ENCODE measurements around the gene SLC26A1.

Gene SLC26A1

GRCh38 chr4:1010395-1011021, 17.3 kb upstream of the SLC26A1 start:
- H3K79me1 ChIP-seq (ENCODE audit: low read depth, low read length), result peaks cover 11% of the 10 kb centered on the region
- H3K9me3 ChIP-seq (replicated peaks in 1 of 2; ENCODE audit: control insufficient read depth in 2 of 2, insufficient read depth in 1 of 2, low read depth in 1 of 2, low read length in 2 of 2), result peaks cover 0 to 2% of the 10 kb centered on the region in 2 donors
- peaks cover 7 to 16% of the 10 kb centered on the region in 2 donors for H3K36me3 ChIP-seq (replicated peaks in 1 of 2; ENCODE audit: control insufficient read depth in 2 of 2, insufficient read depth in 2 of 2, low read length in 2 of 2)
- H4K8ac ChIP-seq (ENCODE audit: low read depth, low read length), result peak overlapping the region; percentile 76
- H2BK5ac ChIP-seq (ENCODE audit: low read length), result peak overlapping the region; percentile 43
- H3K14ac ChIP-seq (ENCODE audit: low read length), result no peak overlapping the region
- peak overlapping the region; percentile 77 for H3K9ac ChIP-seq (ENCODE audit: low read depth, low read length, poor library complexity)
- H3K4me1 ChIP-seq (ENCODE audit: control insufficient read depth in 2 of 2, insufficient read depth in 1 of 2, low read depth in 1 of 2, low read length in 2 of 2), result peaks cover 33 to 35% of the 10 kb centered on the region in 2 donors
- no CpG with 5 or more reads among the region's 36 CpGs for WGBS, 2 donors (ENCODE audit: extremely low coverage in 2 of 2, insufficient read length in 2 of 2, insufficient replicate concordance in 1 of 2)
- H3K4me2 ChIP-seq (ENCODE audit: insufficient read depth, low read length, poor library complexity, severe bottlenecking), result peak overlapping the region; percentile 92
- H3K4ac ChIP-seq (ENCODE audit: low read length), result no peak overlapping the region
- H3K27me3 ChIP-seq (ENCODE audit: control insufficient read depth in 3 of 3, insufficient read depth in 3 of 3, low read depth in 1 of 3, low read length in 3 of 3), result peaks cover 13 to 46% (median 40%) of the 10 kb centered on the region in 3 experiments
- no peak overlapping the region for H2BK120ac ChIP-seq (ENCODE audit: low read depth, low read length)
- peak overlapping the region; percentile 6 for H2BK15ac ChIP-seq (ENCODE audit: low read length)
- peak overlapping the region; percentile 45 to 78 for H3K4me3 ChIP-seq (ENCODE audit: low read length in 2 of 2)
- peak overlapping the region; percentile 22 for H3K18ac ChIP-seq (ENCODE audit: low read length)
- no peak overlapping the region for H4K91ac ChIP-seq (ENCODE audit: low read depth, low read length, poor library complexity)
- peak overlapping the region; percentile 93 for H2AFZ ChIP-seq (ENCODE audit: low read length)
- H2AK5ac ChIP-seq (ENCODE audit: low read depth, low read length), result peak overlapping the region; percentile 59
- H2BK12ac ChIP-seq (ENCODE audit: low read length), result peak overlapping the region; percentile 1
- DNase-seq (ENCODE audit: low spot score), result no peak
- no peak overlapping the region for H3K23ac ChIP-seq (ENCODE audit: low read depth, low read length, poor library complexity)
- no peak overlapping the region for H3K27ac ChIP-seq (replicated peaks; ENCODE audit: low read length)

- Histone ChIP-seq H4K8ac (ENCODE audit: low read depth, low read length) (peak overlapping the region; percentile 76), H3K9ac (ENCODE audit: low read depth, low read length, poor library complexity) (peak overlapping the region; percentile 77), H2BK15ac (ENCODE audit: low read length) (peak overlapping the region; percentile 6), H3K23ac (ENCODE audit: low read depth, low read length, poor library complexity) (peak overlapping the region; percentile 96), H2AK5ac (ENCODE audit: low read depth, low read length) (peak overlapping the region; percentile 59), H3K4ac (ENCODE audit: low read length) (no peak overlapping the region), H2AFZ (ENCODE audit: low read length) (peak overlapping the region; percentile 95), H3K18ac (ENCODE audit: low read length) (peak overlapping the region; percentile 70), H2BK12ac (ENCODE audit: low read length) (peak overlapping the region; percentile 1), H3K36me3 (replicated peaks in 1 of 2; ENCODE audit: control insufficient read depth in 2 of 2, insufficient read depth in 2 of 2, low read length in 2 of 2) (peaks cover 7 to 14% of the 10 kb centered on the region in 2 donors), H3K79me1 (ENCODE audit: low read depth, low read length) (peaks cover 5% of the 10 kb centered on the region), H3K27ac (replicated peaks; ENCODE audit: low read length) (no peak overlapping the region), H3K9me3 (replicated peaks in 1 of 2; ENCODE audit: control insufficient read depth in 2 of 2, insufficient read depth in 1 of 2, low read depth in 1 of 2, low read length in 2 of 2) (peaks cover 0 to 4% of the 10 kb centered on the region in 2 donors), H2BK5ac (ENCODE audit: low read length) (peak overlapping the region; percentile 43), H3K4me2 (ENCODE audit: insufficient read depth, low read length, poor library complexity, severe bottlenecking) (peak overlapping the region; percentile 92), H3K4me1 (ENCODE audit: control insufficient read depth in 2 of 2, insufficient read depth in 1 of 2, low read depth in 1 of 2, low read length in 2 of 2) (peaks cover 26 to 28% of the 10 kb centered on the region in 2 donors), H4K91ac (ENCODE audit: low read depth, low read length, poor library complexity) (no peak overlapping the region), H3K27me3 (ENCODE audit: control insufficient read depth in 3 of 3, insufficient read depth in 3 of 3, low read depth in 1 of 3, low read length in 3 of 3) (peaks cover 13 to 54% (median 47%) of the 10 kb centered on the region in 3 experiments), H3K14ac (ENCODE audit: low read length) (no peak overlapping the region), H2BK120ac (ENCODE audit: low read depth, low read length) (no peak overlapping the region), H3K4me3 (ENCODE audit: low read length in 2 of 2) (peak overlapping the region; percentile 46 to 78)
- no peak for DNase-seq (ENCODE audit: low spot score)
- WGBS, 2 donors (ENCODE audit: extremely low coverage in 2 of 2, insufficient read length in 2 of 2, insufficient replicate concordance in 1 of 2), result no CpG with 5 or more reads among the region's 109 CpGs
These were observed 16.6 kb upstream of the SLC26A1 start for GRCh38 chr4:1009542-1010394.

GRCh38 chr4:1008840-1009541, 15.8 kb upstream of the SLC26A1 start:
- Histone ChIP-seq H4K91ac (ENCODE audit: low read depth, low read length, poor library complexity) (no peak overlapping the region), H2AK5ac (ENCODE audit: low read depth, low read length) (no peak overlapping the region), H3K9ac (ENCODE audit: low read depth, low read length, poor library complexity) (peak overlapping the region; percentile 89), H3K9me3 (replicated peaks in 1 of 2; ENCODE audit: control insufficient read depth in 2 of 2, insufficient read depth in 1 of 2, low read depth in 1 of 2, low read length in 2 of 2) (peaks cover 0 to 4% of the 10 kb centered on the region in 2 donors), H2BK5ac (ENCODE audit: low read length) (no peak overlapping the region), H3K18ac (ENCODE audit: low read length) (peak overlapping the region; percentile 84), H2BK15ac (ENCODE audit: low read length) (peak overlapping the region; percentile 35), H3K4me2 (ENCODE audit: insufficient read depth, low read length, poor library complexity, severe bottlenecking) (peak overlapping the region; percentile 83), H3K4ac (ENCODE audit: low read length) (no peak overlapping the region), H3K36me3 (replicated peaks in 1 of 2; ENCODE audit: control insufficient read depth in 2 of 2, insufficient read depth in 2 of 2, low read length in 2 of 2) (peaks cover 7 to 14% of the 10 kb centered on the region in 2 donors), H3K27me3 (ENCODE audit: control insufficient read depth in 3 of 3, insufficient read depth in 3 of 3, low read depth in 1 of 3, low read length in 3 of 3) (peaks cover 13 to 61% (median 53%) of the 10 kb centered on the region in 3 experiments), H3K27ac (replicated peaks; ENCODE audit: low read length) (no peak overlapping the region), H2AFZ (ENCODE audit: low read length) (peak overlapping the region; percentile 95), H4K8ac (ENCODE audit: low read depth, low read length) (no peak overlapping the region), H3K14ac (ENCODE audit: low read length) (no peak overlapping the region), H3K4me1 (ENCODE audit: control insufficient read depth in 2 of 2, insufficient read depth in 1 of 2, low read depth in 1 of 2, low read length in 2 of 2) (peaks cover 18 to 23% of the 10 kb centered on the region in 2 donors), H3K79me1 (ENCODE audit: low read depth, low read length) (peaks cover 5% of the 10 kb centered on the region), H3K23ac (ENCODE audit: low read depth, low read length, poor library complexity) (peak overlapping the region; percentile 8), H2BK12ac (ENCODE audit: low read length) (no peak overlapping the region), H3K4me3 (ENCODE audit: low read length in 2 of 2) (peak overlapping the region; percentile 46 to 75), H2BK120ac (ENCODE audit: low read depth, low read length) (no peak overlapping the region)
- no CpG with 5 or more reads among the region's 36 CpGs for WGBS, 2 donors (ENCODE audit: extremely low coverage in 2 of 2, insufficient read length in 2 of 2, insufficient replicate concordance in 1 of 2)
- DNase-seq (ENCODE audit: low spot score), result no peak
